H9 (cell line): ENCODE data around the gene FAM228B. TPM values are rescaled to one million over a fixed set of nuclear protein-coding genes. Genes with fewer than 3 reads are reported as not detected.
A peak's percentile ranks its signal among the peaks of the same experiment; 100 is the strongest.

Source experiments
- DNase-seq: peaks from one replicate; pipeline ENCODE4 v3.0.0-alpha.2; 2017
- H2AFZ ChIP-seq: one replicate; pipeline ENCODE4 v1.6.1; 2013; ENCODE audit warnings: mild to moderate bottlenecking, low read length, control low read depth, moderate library complexity
- H2AK5ac ChIP-seq: 2 replicates; pipeline ENCODE4 v1.6.1; 2013; ENCODE audit warnings: low read length, control low read depth, mixed read lengths; ENCODE audit not compliant: insufficient read length
- H2BK120ac ChIP-seq: one replicate; pipeline ENCODE4 v1.6.1; 2013; ENCODE audit warnings: low read depth, mild to moderate bottlenecking, low read length, control low read depth, inconsistent platforms; ENCODE audit not compliant: poor library complexity, severe bottlenecking
- H2BK12ac ChIP-seq: 2 replicates; pipeline ENCODE4 v1.6.1; 2013; ENCODE audit warnings: low read length, control low read depth, mixed read lengths, low read depth; ENCODE audit not compliant: insufficient read length
- H2BK15ac ChIP-seq: 2 replicates; pipeline ENCODE4 v1.6.1; 2013; ENCODE audit warnings: low read depth, low read length, control low read depth
- H2BK20ac ChIP-seq: one replicate; pipeline ENCODE4 v1.6.1; 2013; ENCODE audit warnings: low read depth, mild to moderate bottlenecking, low read length, control low read depth, inconsistent platforms; ENCODE audit not compliant: poor library complexity, severe bottlenecking
- H2BK5ac ChIP-seq: 2 replicates; pipeline ENCODE4 v1.6.1; 2013; ENCODE audit warnings: low read length, control low read depth, mixed read lengths; ENCODE audit not compliant: insufficient read length
- H3K14ac ChIP-seq: 2 replicates; pipeline ENCODE4 v1.6.1; 2013; ENCODE audit warnings: low read length, control low read depth; ENCODE audit not compliant: insufficient read depth
- H3K18ac ChIP-seq: 2 replicates; pipeline ENCODE4 v1.6.1; 2013; ENCODE audit warnings: low read depth, mild to moderate bottlenecking, mixed read lengths, low read length, control low read depth; ENCODE audit not compliant: insufficient read length
- H3K23ac ChIP-seq: 2 replicates; pipeline ENCODE4 v1.6.1; 2013; ENCODE audit warnings: low read length, control low read depth, mixed read lengths, low read depth; ENCODE audit not compliant: insufficient read length
- H3K23me2 ChIP-seq: 2 replicates; pipeline ENCODE4 v1.6.1; 2013; ENCODE audit warnings: low read depth, mild to moderate bottlenecking, mixed read lengths, low read length, control low read depth; ENCODE audit not compliant: insufficient read length, poor library complexity, severe bottlenecking
- H3K27ac ChIP-seq: 2 replicates; pipeline ENCODE4 v1.5.1; 2013; ENCODE audit warnings: low read length, control low read depth, mixed read lengths, low read depth; ENCODE audit not compliant: insufficient read length
- H3K27me3 ChIP-seq: 2 replicates; pipeline ENCODE4 v1.6.1; 2013; ENCODE audit warnings: low read length, control low read depth, inconsistent platforms; ENCODE audit not compliant: insufficient read depth
- H3K4ac ChIP-seq: 2 replicates; pipeline ENCODE4 v1.6.1; 2013; ENCODE audit warnings: low read depth, mild to moderate bottlenecking, control low read depth, inconsistent platforms, low read length, moderate library complexity
- H3K4me1 ChIP-seq: 2 replicates; pipeline ENCODE4 v1.6.1; 2013; ENCODE audit warnings: low read length, control low read depth, inconsistent platforms; ENCODE audit not compliant: insufficient read depth
- H3K4me2 ChIP-seq: 2 replicates; pipeline ENCODE4 v1.6.1; 2013; ENCODE audit warnings: low read length, control low read depth, mixed read lengths; ENCODE audit not compliant: insufficient read length, insufficient read depth
- H3K56ac ChIP-seq: 2 replicates; pipeline ENCODE4 v1.6.1; 2013; ENCODE audit warnings: low read depth, mild to moderate bottlenecking, mixed read lengths, low read length, control low read depth; ENCODE audit not compliant: insufficient read length
- H3K79me1 ChIP-seq: 2 replicates; pipeline ENCODE4 v1.6.1; 2013; ENCODE audit warnings: low read depth, mild to moderate bottlenecking, moderate library complexity, low read length, control low read depth, inconsistent platforms; ENCODE audit not compliant: insufficient read depth, poor library complexity, severe bottlenecking
- H3K79me2 ChIP-seq: 2 replicates; pipeline ENCODE4 v1.6.1; 2013; ENCODE audit warnings: low read length, control low read depth, inconsistent platforms; ENCODE audit not compliant: insufficient read depth
- H3K9ac ChIP-seq: 2 replicates; pipeline ENCODE4 v1.6.1; 2013; ENCODE audit warnings: low read length, control low read depth, mixed read lengths; ENCODE audit not compliant: insufficient read length; ENCODE audit errors: extremely low read depth
- H3K9me3 ChIP-seq: one replicate; pipeline ENCODE4 v1.6.1; 2013; ENCODE audit warnings: low read depth, low read length, inconsistent platforms; ENCODE audit not compliant: control insufficient read depth
- H3T11ph ChIP-seq: one replicate; pipeline ENCODE4 v1.6.1; 2013; ENCODE audit warnings: mild to moderate bottlenecking, low read length, control low read depth, inconsistent platforms
- H4K20me1 ChIP-seq: one replicate; pipeline ENCODE4 v1.6.1; 2013; ENCODE audit not compliant: control insufficient read depth, insufficient read length, insufficient read depth
- H4K5ac ChIP-seq: 2 replicates; pipeline ENCODE4 v1.6.1; 2013; ENCODE audit warnings: low read depth, mild to moderate bottlenecking, mixed read lengths, low read length, control low read depth; ENCODE audit not compliant: insufficient read length
- H4K8ac ChIP-seq: replicated peaks from 2 replicates; pipeline ENCODE4 v1.6.1; 2013; ENCODE audit warnings: low read length, control low read depth, mixed read lengths, low read depth; ENCODE audit not compliant: insufficient read length
- H4K91ac ChIP-seq: 2 replicates; pipeline ENCODE4 v1.6.1; 2013; ENCODE audit warnings: low read depth, mild to moderate bottlenecking, moderate library complexity, mixed read lengths, low read length, control low read depth; ENCODE audit not compliant: insufficient read length
- H3K27ac Mint-ChIP-seq, 3 experiments: 2 replicates in 2 of 3; 3 replicates in 1 of 3; pipeline ENCODE4 v1.8.0; 2020 to 2021; ENCODE audit warnings: mixed read lengths in 3 of 3, mild to moderate bottlenecking in 1 of 3, moderate library complexity in 1 of 3
- H3K27me3 Mint-ChIP-seq: 2 replicates; pipeline ENCODE4 v1.8.0; 2021; ENCODE audit warnings: low read depth, mild to moderate bottlenecking, moderate library complexity, mixed read lengths
- H3K36me3 Mint-ChIP-seq, 3 experiments: 2 replicates in 2 of 3; 3 replicates in 1 of 3; pipeline ENCODE4 v1.8.0; 2020 to 2021; ENCODE audit warnings: low read depth in 3 of 3, mixed read lengths in 3 of 3; ENCODE audit not compliant: insufficient read depth in 1 of 3
- H3K4me1 Mint-ChIP-seq, 2 experiments: 2 replicates each; pipeline ENCODE4 v1.8.0; 2020; ENCODE audit warnings: mixed read lengths in 2 of 2
- H3K4me3 Mint-ChIP-seq, 2 experiments: 2 replicates in 1 of 2; 3 replicates in 1 of 2; pipeline ENCODE4 v1.8.0; 2020 to 2021; ENCODE audit warnings: mild to moderate bottlenecking in 2 of 2, mixed read lengths in 2 of 2, moderate library complexity in 1 of 2
- H3K9me3 Mint-ChIP-seq, 2 experiments: 2 replicates in 1 of 2; 3 replicates in 1 of 2; pipeline ENCODE4 v1.8.0; 2020; ENCODE audit warnings: mild to moderate bottlenecking in 2 of 2, mixed read lengths in 2 of 2, moderate library complexity in 1 of 2
- WGBS: extraction: QIAGEN DNeasy Blood & Tissue Kit; methylation state at CpG from one replicate; pipeline ENCODE4 v1.1.7; 2013; ENCODE audit warnings: missing lambda C conversion rate, low lambda C conversion rate, mixed read lengths; ENCODE audit not compliant: insufficient read length; ENCODE audit errors: extremely low coverage; 5-methylcytosine and 5-hydroxymethylcytosine counted together
- total RNA-seq: library from RNA; stranded (reverse); gene quantifications from 2 replicates; pipeline ENCODE4 v1.2.1, GENCODE V29; 2021
- TF ChIP-seq, protein P1 (sequence below): fragments of 200-600 bp; sonication (generic); conservative IDR thresholded peaks from 3 replicates; pipeline ENCODE4 v1.8.0; 2021; ENCODE audit warnings: antibody characterized with exemption, mild to moderate bottlenecking

FAM228B gene
- total RNA-seq, 1 experiment from 2014 or later: 6.5 TPM

GRCh38 chr2:24075259-24075658, 48.0 kb upstream of the FAM228B start:
- Histone ChIP-seq H2BK15ac (no peak overlapping the region), H3K4me1 (peaks cover 3% of the 10 kb centered on the region; the same call in 1 of the 2 replicates), H3K27me3 (no peaks in the 10 kb centered on the region), H3K18ac (no peak overlapping the region), H3K4me2 (peak overlapping the region; percentile 97), H4K91ac (no peak overlapping the region), H3K56ac (no peak overlapping the region), H4K8ac (no peak overlapping the region), H2BK20ac (no peak overlapping the region), H3K23me2 (peaks cover 11% of the 10 kb centered on the region), H2AFZ (no peak overlapping the region), H3K23ac (no peak overlapping the region), H3K79me2 (no peaks in the 10 kb centered on the region; the same call in 1 of the 2 replicates), H2BK120ac (no peak overlapping the region), H4K5ac (no peak overlapping the region), H3K9me3 (no peaks in the 10 kb centered on the region), H3K79me1 (peaks cover 2% of the 10 kb centered on the region), H2BK5ac (no peak overlapping the region), H2BK12ac (no peak overlapping the region), H3K4ac (no peak overlapping the region), H4K20me1 (no peaks in the 10 kb centered on the region), H3T11ph (no peak overlapping the region), H3K9ac (peak overlapping the region; percentile 87), H3K27ac (no peak overlapping the region), H3K14ac (no peak overlapping the region), H2AK5ac (no peak overlapping the region)
- no CpG with 5 or more reads among the region's 5 CpGs for WGBS
- Mint-ChIP-seq H3K27ac (peak overlapping the region in 2 of 3 experiments; percentile 99 to 100; a peak in 1 of 7 replicates), H3K27me3 (no peaks in the 10 kb centered on the region), H3K9me3 (no peaks in the 10 kb centered on the region), H3K4me1 (peaks cover 17 to 19% of the 10 kb centered on the region in 2 experiments), H3K36me3 (peaks cover 13 to 40% (median 38%) of the 10 kb centered on the region in 3 experiments), H3K4me3 (peak overlapping the region; percentile 97 to 99)
- no peak for DNase-seq
- TF ChIP-seq, protein P1, sequence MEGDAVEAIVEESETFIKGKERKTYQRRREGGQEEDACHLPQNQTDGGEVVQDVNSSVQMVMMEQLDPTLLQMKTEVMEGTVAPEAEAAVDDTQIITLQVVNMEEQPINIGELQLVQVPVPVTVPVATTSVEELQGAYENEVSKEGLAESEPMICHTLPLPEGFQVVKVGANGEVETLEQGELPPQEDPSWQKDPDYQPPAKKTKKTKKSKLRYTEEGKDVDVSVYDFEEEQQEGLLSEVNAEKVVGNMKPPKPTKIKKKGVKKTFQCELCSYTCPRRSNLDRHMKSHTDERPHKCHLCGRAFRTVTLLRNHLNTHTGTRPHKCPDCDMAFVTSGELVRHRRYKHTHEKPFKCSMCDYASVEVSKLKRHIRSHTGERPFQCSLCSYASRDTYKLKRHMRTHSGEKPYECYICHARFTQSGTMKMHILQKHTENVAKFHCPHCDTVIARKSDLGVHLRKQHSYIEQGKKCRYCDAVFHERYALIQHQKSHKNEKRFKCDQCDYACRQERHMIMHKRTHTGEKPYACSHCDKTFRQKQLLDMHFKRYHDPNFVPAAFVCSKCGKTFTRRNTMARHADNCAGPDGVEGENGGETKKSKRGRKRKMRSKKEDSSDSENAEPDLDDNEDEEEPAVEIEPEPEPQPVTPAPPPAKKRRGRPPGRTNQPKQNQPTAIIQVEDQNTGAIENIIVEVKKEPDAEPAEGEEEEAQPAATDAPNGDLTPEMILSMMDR: no peak
